ENCODE measurements around the gene MTF2.
A peak's percentile ranks its signal among the peaks of the same experiment; 100 is the strongest.
"Not testable (repeated sequence)": the region's sequence is repeated elsewhere in the genome, so short reads cannot be mapped to it uniquely, and the experiment has no call there.

MTF2 gene

DNA sequence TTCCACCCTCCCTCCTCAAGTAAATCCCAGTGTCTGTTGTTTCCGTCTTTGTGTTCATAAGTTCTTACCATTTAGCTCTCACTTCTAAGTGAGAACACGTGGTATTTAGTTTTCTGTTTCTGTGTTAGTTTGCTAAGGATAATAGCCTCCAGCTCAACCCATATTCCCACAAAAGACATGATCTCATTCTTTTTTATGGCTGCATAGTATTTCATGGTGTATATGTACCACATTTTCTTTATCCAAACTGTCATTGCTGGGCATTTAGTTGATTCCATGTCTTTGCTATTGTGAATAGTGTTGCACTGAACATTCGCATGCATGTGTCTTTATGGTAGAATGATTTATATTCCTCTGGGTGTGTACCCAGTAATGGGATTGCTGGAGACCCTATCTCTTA is 95.6 kb downstream of the MTF2 start:
- not testable (repeated sequence) for H3K4ac ChIP-seq (ENCODE audit: low read depth in 1 of 2, low read length in 2 of 2); H3K18ac ChIP-seq (ENCODE audit: low read depth in 1 of 2, low read length in 2 of 2); H2BK120ac ChIP-seq (ENCODE audit: low read depth, low read length); H3K4me1 ChIP-seq (ENCODE audit: control insufficient read depth, insufficient read depth, low read depth, low read length); H3K27me3 ChIP-seq (ENCODE audit: control insufficient read depth in 1 of 2, insufficient read depth in 1 of 2, low read length in 2 of 2); H2BK15ac ChIP-seq (ENCODE audit: low read depth, poor library complexity, severe bottlenecking); H4K91ac ChIP-seq (ENCODE audit: low read length); H3K27ac ChIP-seq (ENCODE audit: low read length, poor library complexity, severe bottlenecking); H3K9ac ChIP-seq (ENCODE audit: low read length); H3K4me3 ChIP-seq (ENCODE audit: insufficient read depth in 1 of 2, low read depth in 1 of 2, low read length in 2 of 2); H3K14ac ChIP-seq (ENCODE audit: low read length in 2 of 2); H3K4me2 ChIP-seq (ENCODE audit: low read length, poor library complexity, severe bottlenecking); H3K9me3 ChIP-seq (ENCODE audit: control insufficient read depth, low read length); H3K23ac ChIP-seq (ENCODE audit: low read length in 2 of 2); DNase-seq; H4K8ac ChIP-seq (ENCODE audit: low read length); H2AK5ac ChIP-seq (ENCODE audit: low read length, severe bottlenecking); H3K79me1 ChIP-seq (replicated peaks; ENCODE audit: low read length, poor library complexity, severe bottlenecking); H2AFZ ChIP-seq (ENCODE audit: low read depth, low read length); H2BK12ac ChIP-seq (ENCODE audit: low read length in 2 of 2); H2BK5ac ChIP-seq (ENCODE audit: low read depth, low read length, poor library complexity, severe bottlenecking)
- WGBS, result 100% methylated on average over 1 of the region's 3 CpGs
- peaks cover 11 to 24% of the 10 kb centered on the region in 2 experiments for H3K36me3 ChIP-seq (ENCODE audit: control insufficient read depth in 1 of 2, insufficient read depth in 2 of 2, low read depth in 1 of 2, low read length in 2 of 2)

DNA sequence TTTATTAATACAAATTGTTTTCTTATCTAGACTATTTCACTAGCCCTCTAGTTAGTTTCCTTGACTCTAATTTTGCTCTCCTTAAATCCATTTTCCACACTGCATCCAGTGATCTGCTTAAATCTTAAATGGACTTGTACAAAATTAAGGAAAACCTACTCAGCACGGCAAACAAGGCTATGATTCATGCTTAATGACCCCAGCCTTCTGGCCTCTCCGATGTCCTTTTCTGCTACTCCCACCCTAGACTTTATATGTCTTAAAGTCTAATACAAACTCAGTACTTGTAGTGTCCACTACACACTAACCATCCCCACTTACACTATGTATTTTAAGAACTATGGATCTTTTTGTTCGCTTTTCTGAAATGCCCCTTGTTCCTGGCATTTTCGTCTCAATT is 98.9 kb downstream of the MTF2 start:
- peak overlapping the region in 1 of 2 experiments; percentile 99 for H3K4me3 ChIP-seq (ENCODE audit: insufficient read depth in 1 of 2, low read depth in 1 of 2, low read length in 2 of 2)
- peak overlapping the region; percentile 100 for H3K9ac ChIP-seq (ENCODE audit: low read length)
- peaks cover 2% of the 10 kb centered on the region for H3K4me1 ChIP-seq (ENCODE audit: control insufficient read depth, insufficient read depth, low read depth, low read length)
- no peak overlapping the region for H2BK120ac ChIP-seq (ENCODE audit: low read depth, low read length)
- no peak overlapping the region for H3K27ac ChIP-seq (ENCODE audit: low read length, poor library complexity, severe bottlenecking)
- H2AK5ac ChIP-seq (ENCODE audit: low read length, severe bottlenecking), result no peak overlapping the region
- no peak overlapping the region for H4K91ac ChIP-seq (ENCODE audit: low read length)
- H3K4ac ChIP-seq (ENCODE audit: low read depth in 1 of 2, low read length in 2 of 2), result no peak overlapping the region
- H3K27me3 ChIP-seq (ENCODE audit: control insufficient read depth in 1 of 2, insufficient read depth in 1 of 2, low read length in 2 of 2), result no peaks in the 10 kb centered on the region
- H2BK5ac ChIP-seq (ENCODE audit: low read depth, low read length, poor library complexity, severe bottlenecking), result no peak overlapping the region
- H3K79me1 ChIP-seq (replicated peaks; ENCODE audit: low read length, poor library complexity, severe bottlenecking), result no peaks in the 10 kb centered on the region
- WGBS, result 40% methylated on average over 4 of the region's 4 CpGs
- no peaks in the 10 kb centered on the region for H3K9me3 ChIP-seq (ENCODE audit: control insufficient read depth, low read length)
- DNase-seq, result peak; percentile 55
- no peak overlapping the region for H2BK12ac ChIP-seq (ENCODE audit: low read length in 2 of 2)
- H3K23ac ChIP-seq (ENCODE audit: low read length in 2 of 2), result no peak overlapping the region
- peak overlapping the region; percentile 84 for H3K4me2 ChIP-seq (ENCODE audit: low read length, poor library complexity, severe bottlenecking)
- no peak overlapping the region for H4K8ac ChIP-seq (ENCODE audit: low read length)
- H3K36me3 ChIP-seq (ENCODE audit: control insufficient read depth in 1 of 2, insufficient read depth in 2 of 2, low read depth in 1 of 2, low read length in 2 of 2), result peaks cover 2 to 19% of the 10 kb centered on the region in 2 experiments
- H2BK15ac ChIP-seq (ENCODE audit: low read depth, poor library complexity, severe bottlenecking), result no peak overlapping the region
- no peak overlapping the region for H2AFZ ChIP-seq (ENCODE audit: low read depth, low read length)
- H3K18ac ChIP-seq (ENCODE audit: low read depth in 1 of 2, low read length in 2 of 2), result no peak overlapping the region
- no peak overlapping the region for H3K14ac ChIP-seq (ENCODE audit: low read length in 2 of 2)

GRCh38 chr1:93178418-93178817 is 99.3 kb downstream of the MTF2 start:
- Histone ChIP-seq H3K27me3 (ENCODE audit: control insufficient read depth in 1 of 2, insufficient read depth in 1 of 2, low read length in 2 of 2) (no peaks in the 10 kb centered on the region), H3K9me3 (ENCODE audit: control insufficient read depth, low read length) (no peaks in the 10 kb centered on the region), H2AK5ac (ENCODE audit: low read length, severe bottlenecking) (no peak overlapping the region), H4K8ac (ENCODE audit: low read length) (no peak overlapping the region), H4K91ac (ENCODE audit: low read length) (no peak overlapping the region), H2BK12ac (ENCODE audit: low read length in 2 of 2) (no peak overlapping the region), H3K36me3 (ENCODE audit: control insufficient read depth in 1 of 2, insufficient read depth in 2 of 2, low read depth in 1 of 2, low read length in 2 of 2) (peaks cover 2 to 19% of the 10 kb centered on the region in 2 experiments), H2AFZ (ENCODE audit: low read depth, low read length) (no peak overlapping the region), H3K9ac (ENCODE audit: low read length) (peak overlapping the region; percentile 100), H3K4me1 (ENCODE audit: control insufficient read depth, insufficient read depth, low read depth, low read length) (peaks cover 2% of the 10 kb centered on the region), H3K27ac (ENCODE audit: low read length, poor library complexity, severe bottlenecking) (no peak overlapping the region), H2BK120ac (ENCODE audit: low read depth, low read length) (no peak overlapping the region), H2BK15ac (ENCODE audit: low read depth, poor library complexity, severe bottlenecking) (no peak overlapping the region), H3K4me2 (ENCODE audit: low read length, poor library complexity, severe bottlenecking) (peak overlapping the region; percentile 84), H3K14ac (ENCODE audit: low read length in 2 of 2) (no peak overlapping the region), H3K23ac (ENCODE audit: low read length in 2 of 2) (no peak overlapping the region), H3K4ac (ENCODE audit: low read depth in 1 of 2, low read length in 2 of 2) (no peak overlapping the region), H2BK5ac (ENCODE audit: low read depth, low read length, poor library complexity, severe bottlenecking) (no peak overlapping the region), H3K18ac (ENCODE audit: low read depth in 1 of 2, low read length in 2 of 2) (no peak overlapping the region), H3K79me1 (replicated peaks; ENCODE audit: low read length, poor library complexity, severe bottlenecking) (no peaks in the 10 kb centered on the region), H3K4me3 (ENCODE audit: insufficient read depth in 1 of 2, low read depth in 1 of 2, low read length in 2 of 2) (peak overlapping the region in 1 of 2 experiments; percentile 99)
- DNase-seq, result no peak
- WGBS, result 62% methylated on average over 3 of the region's 5 CpGs

DNA sequence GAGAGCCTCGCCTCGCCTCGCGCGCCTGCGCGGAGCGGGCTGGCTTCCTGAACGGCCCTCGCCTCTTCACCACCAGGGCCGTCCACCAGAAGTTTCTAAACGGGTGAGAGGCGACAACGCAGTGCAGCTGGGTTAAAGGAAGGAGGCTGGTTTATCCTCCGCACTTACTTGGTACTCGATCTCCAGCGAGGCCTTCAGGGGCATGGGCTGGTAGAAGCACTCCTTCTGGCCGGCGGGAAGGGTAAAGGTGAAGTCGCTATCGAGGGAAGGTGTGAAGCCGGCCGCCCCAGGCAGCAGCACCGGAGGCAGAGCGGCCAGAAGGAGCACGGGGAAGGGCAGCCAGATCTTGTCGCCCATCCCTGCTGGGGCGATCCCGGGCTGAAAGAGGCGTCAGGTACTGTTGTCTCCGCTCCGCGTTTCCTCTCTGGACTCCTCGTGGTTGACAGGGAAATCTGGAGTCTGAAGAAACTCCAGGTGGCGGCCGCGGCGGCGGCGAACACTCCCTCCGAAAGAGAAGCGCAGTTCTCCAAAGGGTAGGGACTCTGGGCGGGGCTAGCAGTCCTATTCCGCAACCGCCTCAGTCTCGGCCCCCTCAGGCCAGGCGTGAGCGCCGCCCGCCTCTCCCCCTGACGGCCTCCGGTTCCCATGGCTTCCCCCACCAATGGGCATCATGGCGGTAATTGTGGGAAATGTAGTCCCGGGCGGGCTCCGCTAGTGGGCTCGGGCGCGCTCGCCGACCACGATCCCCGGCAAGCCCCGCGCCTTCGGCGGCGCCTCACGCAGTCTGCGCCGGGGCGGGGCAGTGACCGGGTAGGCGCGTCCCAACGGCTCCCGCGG is 101.0 kb downstream of the MTF2 start, which contains the start of gene TMED5:
Gene TMED5, minus strand, starts transcription at position 528 of the 837 bp plus-strand sequence. Its CDS starts 171 bp downstream, at position 357.
- no peaks in the 10 kb centered on the region for H3K9me3 ChIP-seq (ENCODE audit: control insufficient read depth, low read length)
- DNase-seq, result peak; percentile 99
- peaks cover 2% of the 10 kb centered on the region for H3K4me1 ChIP-seq (ENCODE audit: control insufficient read depth, insufficient read depth, low read depth, low read length)
- peak within 1 kb of the TSS; percentile 99 for H2AFZ ChIP-seq (ENCODE audit: low read depth, low read length)
- H2BK120ac ChIP-seq (ENCODE audit: low read depth, low read length), result peak within 1 kb of the TSS; percentile 66
- H3K27me3 ChIP-seq (ENCODE audit: control insufficient read depth in 1 of 2, insufficient read depth in 1 of 2, low read length in 2 of 2), result no peaks in the 10 kb centered on the region
- WGBS, result under 1% methylated on average over 70 of the region's 78 CpGs
- H4K8ac ChIP-seq (ENCODE audit: low read length), result peak within 1 kb of the TSS; percentile 66
- peak within 1 kb of the TSS; percentile 94 for H3K27ac ChIP-seq (ENCODE audit: low read length, poor library complexity, severe bottlenecking)
- H2AK5ac ChIP-seq (ENCODE audit: low read length, severe bottlenecking), result no peak within 1 kb of the TSS
- peak within 1 kb of the TSS; percentile 74 for H4K91ac ChIP-seq (ENCODE audit: low read length)
- peak within 1 kb of the TSS; percentile 100 for H3K9ac ChIP-seq (ENCODE audit: low read length)
- H3K36me3 ChIP-seq (ENCODE audit: control insufficient read depth in 1 of 2, insufficient read depth in 2 of 2, low read depth in 1 of 2, low read length in 2 of 2), result peaks cover 2 to 12% of the 10 kb centered on the region in 2 experiments
- peak within 1 kb of the TSS in 1 of 2 experiments; percentile 90 for H3K23ac ChIP-seq (ENCODE audit: low read length in 2 of 2)
- peak within 1 kb of the TSS; percentile 82 for H2BK15ac ChIP-seq (ENCODE audit: low read depth, poor library complexity, severe bottlenecking)
- peak within 1 kb of the TSS; percentile 94 to 99 for H3K4me3 ChIP-seq (ENCODE audit: insufficient read depth in 1 of 2, low read depth in 1 of 2, low read length in 2 of 2)
- H3K14ac ChIP-seq (ENCODE audit: low read length in 2 of 2), result peak within 1 kb of the TSS in 1 of 2 experiments; percentile 100
- H3K4ac ChIP-seq (ENCODE audit: low read depth in 1 of 2, low read length in 2 of 2), result peak within 1 kb of the TSS; percentile 89 to 98
- peak within 1 kb of the TSS; percentile 82 for H3K4me2 ChIP-seq (ENCODE audit: low read length, poor library complexity, severe bottlenecking)
- H3K18ac ChIP-seq (ENCODE audit: low read depth in 1 of 2, low read length in 2 of 2), result peak within 1 kb of the TSS; percentile 89 to 95
- no peaks in the 10 kb centered on the region for H3K79me1 ChIP-seq (replicated peaks; ENCODE audit: low read length, poor library complexity, severe bottlenecking)
- H2BK12ac ChIP-seq (ENCODE audit: low read length in 2 of 2), result peak within 1 kb of the TSS in 1 of 2 experiments; percentile 92
- H2BK5ac ChIP-seq (ENCODE audit: low read depth, low read length, poor library complexity, severe bottlenecking), result peak within 1 kb of the TSS; percentile 48

Data from mesenchymal stem cell (in vitro differentiated cells and primary cell).